ENCODE measurements around the gene FBXL16. TPM values are rescaled to one million over a fixed set of nuclear protein-coding genes. Genes with fewer than 3 reads are reported as not detected.
"Not testable (repeated sequence)": the region's sequence is repeated elsewhere in the genome, so short reads cannot be mapped to it uniquely, and the experiment has no call there.

Gene FBXL16
- total and polyA plus RNA-seq, 9 of the 15 experiments (the other 6 are each of a cell fraction or from before 2014, with no cell fraction given), result 0.21 to 8.2 (median 1.7) TPM

DNA sequence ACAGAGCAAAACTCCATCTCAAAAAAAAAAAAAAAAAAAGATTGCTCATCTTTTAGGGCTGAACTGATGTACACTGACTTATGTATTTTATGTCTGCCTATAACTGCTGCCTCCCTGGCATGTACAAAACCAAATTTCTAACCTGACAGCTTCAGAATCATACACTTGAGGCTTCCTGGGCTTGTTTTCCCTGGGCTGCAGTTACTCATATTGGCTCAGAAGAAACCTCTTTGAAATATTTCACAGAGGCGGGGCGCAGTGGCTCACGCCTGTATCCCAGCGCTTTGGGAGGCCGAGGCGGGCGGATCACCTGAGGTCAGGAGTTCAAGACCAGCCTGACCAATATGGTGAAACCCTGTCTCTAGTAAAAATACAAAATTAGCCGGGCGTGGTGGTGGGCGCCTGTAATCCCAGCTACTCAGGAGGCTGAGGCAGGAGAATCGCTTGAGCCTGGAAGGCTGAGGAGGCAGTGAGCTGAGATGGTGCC lies 48.6 kb upstream of the FBXL16 start:
- in situ Hi-C loops (cut with MboI); H3K27ac ChIP-seq (ENCODE audit: extremely low read depth, low read depth, low read length); DNase-seq (ENCODE audit: extremely low read depth in 1 of 4, low spot score in 3 of 4); H3K36me3 ChIP-seq (ENCODE audit: control insufficient read depth, insufficient read depth, low read length); H3K79me2 ChIP-seq (ENCODE audit: control insufficient read depth, insufficient read depth, low read length); H4K20me1 ChIP-seq (replicated peaks; ENCODE audit: control insufficient read depth, insufficient read depth, low read length); H3K9ac ChIP-seq (ENCODE audit: insufficient read depth in 1 of 2, low read depth in 2 of 2, low read length in 2 of 2); H3K9me3 ChIP-seq (replicated peaks; ENCODE audit: control insufficient read depth, insufficient read depth, low read depth, low read length); H3K27me3 ChIP-seq (ENCODE audit: control insufficient read depth in 2 of 2, insufficient read depth in 2 of 2, low read length in 2 of 2); H3K9me1 ChIP-seq (ENCODE audit: control insufficient read depth, insufficient read depth, low read length); BruUV-seq (replicated peaks); intact Hi-C loops (cut with micrococcal nuclease); H3K4me3 ChIP-seq; CTCF ChIA-PET (ENCODE audit: low intra/inter-chr PET ratio); H2AFZ ChIP-seq (ENCODE audit: low read depth, low read length); FAIRE-seq; ATAC-seq; H3K4me2 ChIP-seq (ENCODE audit: insufficient read depth, low read length): not testable (repeated sequence)
- WGBS (ENCODE audit: insufficient coverage, low coverage, missing lambda C conversion rate), result 34% methylated on average over 8 of the region's 11 CpGs
- POLR2A ChIA-PET, result interaction anchor here (1.1 to 1.5 kb wide), 2 partner anchors 18 to 19 kb away, joined by 4 read pairs; no protein-coding TSS in a partner anchor
- H3K4me1 ChIP-seq (replicated peaks in 1 of 2; ENCODE audit: control insufficient read depth in 2 of 2, insufficient read depth in 2 of 2, low read length in 2 of 2), result peaks cover 9 to 14% of the 10 kb centered on the region in 2 experiments; a peak in 4 of 5 replicates
- TF ChIP-seq ZNF766 (CRISPR knock-in tag; conservative IDR thresholded peaks at IDR 0.05) (peak; percentile 65), ADNP (tag; IDR thresholded peaks at IDR 0.05) (peak; percentile 42; the same call in 1 of the 2 replicates)

DNA sequence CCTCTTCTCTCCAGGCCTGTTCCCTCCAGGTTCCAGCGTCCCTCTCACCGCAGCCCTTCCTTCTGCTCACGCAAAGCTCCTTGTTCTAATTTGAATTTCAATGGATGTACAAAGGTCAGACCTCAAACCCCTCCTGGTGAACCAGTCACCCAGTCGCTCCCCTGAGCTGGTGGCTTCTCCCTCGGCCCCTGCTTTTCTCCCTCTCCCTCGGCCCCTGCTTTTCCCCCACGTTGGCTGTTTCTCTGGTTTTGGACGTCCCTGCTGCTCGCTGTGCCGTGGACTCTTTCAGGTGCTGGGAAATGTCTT lies 46.4 kb upstream of the FBXL16 start:
- Histone ChIP-seq H3K4me3 (no peak overlapping the region), H3K4me2 (ENCODE audit: insufficient read depth, low read length) (no peak overlapping the region), H3K9me1 (ENCODE audit: control insufficient read depth, insufficient read depth, low read length) (no peaks in the 10 kb centered on the region), H3K36me3 (ENCODE audit: control insufficient read depth, insufficient read depth, low read length) (no peaks in the 10 kb centered on the region), H3K79me2 (ENCODE audit: control insufficient read depth, insufficient read depth, low read length) (no peaks in the 10 kb centered on the region), H3K27ac (ENCODE audit: extremely low read depth, low read depth, low read length) (no peak overlapping the region), H4K20me1 (replicated peaks; ENCODE audit: control insufficient read depth, insufficient read depth, low read length) (no peaks in the 10 kb centered on the region), H3K27me3 (ENCODE audit: control insufficient read depth in 2 of 2, insufficient read depth in 2 of 2, low read length in 2 of 2) (no peaks in the 10 kb centered on the region), H3K9me3 (replicated peaks; ENCODE audit: control insufficient read depth, insufficient read depth, low read depth, low read length) (no peaks in the 10 kb centered on the region), H2AFZ (ENCODE audit: low read depth, low read length) (peak overlapping the region; percentile 55), H3K4me1 (replicated peaks in 1 of 2; ENCODE audit: control insufficient read depth in 2 of 2, insufficient read depth in 2 of 2, low read length in 2 of 2) (peaks cover 6 to 18% of the 10 kb centered on the region in 2 experiments; a peak in 3 of 5 replicates), H3K9ac (ENCODE audit: insufficient read depth in 1 of 2, low read depth in 2 of 2, low read length in 2 of 2) (peak overlapping the region in 1 of 2 experiments; percentile 48; a peak in 1 of 4 replicates)
- BruUV-seq (replicated peaks), result no TSS peak
- no peak for TF ChIP-seq RHOXF2B (CRISPR knock-in tag; conservative IDR thresholded peaks at IDR 0.05)
- no peak for TF ChIP-seq NR2C1 (IDR thresholded peaks at IDR 0.05)
- no peak for TF ChIP-seq NR2C1 (tag; IDR thresholded peaks at IDR 0.05)
- TF ChIP-seq NBN (IDR thresholded peaks at IDR 0.05; ENCODE audit: low read depth), result no peak
- TF ChIP-seq CAMTA2 (CRISPR knock-in tag; conservative IDR thresholded peaks at IDR 0.05), result no peak
- no peak for TF ChIP-seq SUPT5H (IDR thresholded peaks at IDR 0.05)
- no peak for TF ChIP-seq SNRNP70 (optimal IDR thresholded peaks at IDR 0.05; ENCODE audit: low read depth, low read length)
- CTCF ChIA-PET (ENCODE audit: low intra/inter-chr PET ratio), result no interaction called here
- DNase-seq (ENCODE audit: extremely low read depth in 1 of 4, low spot score in 3 of 4), result no peak
- whole genome bisulfite sequencing (ENCODE audit: insufficient coverage, low coverage, missing lambda C conversion rate), result 32% methylated on average over 10 of the region's 10 CpGs
- ATAC-seq, result no peak
- POLR2A ChIA-PET, result interaction anchor here (0.6 to 1.4 kb wide), 3 partner anchors 11 to 345 kb away, joined by 3 to 5 read pairs (median 3); partner anchors contain the start of gene CIAO3
- in situ Hi-C loops (cut with MboI), result no loop called here
- intact Hi-C loops (cut with micrococcal nuclease), result no loop called here
- FAIRE-seq, result no peak

All from K562 (cell line).